Right lobe of liver (tissue), 6 donors: ENCODE results near the gene REPIN1. TPM values are rescaled to one million over a fixed set of nuclear protein-coding genes. Genes with fewer than 3 reads are reported as not detected.

Experiments
- ATAC-seq, 4 donors: fragments of 200-7000 bp; cut with Tn5 transposase; one replicate each; pipeline ENCODE4 v1.9.1; 2020; ENCODE audit warnings: mild to moderate bottlenecking in 4 of 4, moderate library complexity in 4 of 4
- DNase-seq, 3 donors: peaks; one replicate each; pipeline ENCODE4 v3.0.0-alpha.2; 2020
- H3K27ac ChIP-seq, 3 donors: fragments of 200-600 bp; one replicate each; pipeline ENCODE4 v1.8.0; 2022
- H3K27me3 ChIP-seq, 2 donors: fragments of 200-600 bp; one replicate each; pipeline ENCODE4 v1.8.0; 2022
- H3K36me3 ChIP-seq, 4 donors: fragments of 200-600 bp; sonication (generic) in 1 of 4; one replicate each; pipeline versions ENCODE4 v1.5.1 to v1.8.0; 2017 to 2022; ENCODE audit warnings: control low read depth in 1 of 4
- H3K4me1 ChIP-seq, 4 donors: fragments of 200-600 bp; sonication (generic) in 1 of 4; one replicate each; pipeline versions ENCODE4 v1.5.1 to v1.8.0; 2017 to 2022; ENCODE audit warnings: control low read depth in 1 of 4
- H3K4me3 ChIP-seq, 3 donors: fragments of 200-600 bp; one replicate each; pipeline ENCODE4 v1.8.0; 2022
- H3K9me3 ChIP-seq, 4 donors: fragments of 200-600 bp; sonication (generic) in 1 of 4; one replicate each; pipeline versions ENCODE4 v1.5.1 to v1.8.0; 2017 to 2022; ENCODE audit warnings: control low read depth in 1 of 4
- CTCF ChIP-seq, 4 donors: fragments of 200-600 bp in 3 of 4; fragments of 450-650 bp in 1 of 4; IDR thresholded peaks; one replicate each; pipeline versions ENCODE4 v1.5.1 to v1.8.0; 2016 to 2022; ENCODE audit warnings: antibody characterized with exemption in 4 of 4, mild to moderate bottlenecking in 2 of 4
- POLR2A ChIP-seq: fragments of 450-650 bp; IDR thresholded peaks from one replicate; pipeline ENCODE4 v1.6.1; 2017; ENCODE audit warnings: antibody characterized with exemption, mild to moderate bottlenecking
- WGBS: methylation state at CpG from one replicate; pipeline ENCODE4 v1.1.6; 2018; ENCODE audit warnings: low coverage, low lambda C conversion rate; ENCODE audit not compliant: insufficient coverage; ENCODE audit errors: missing lambda C conversion rate; 5-methylcytosine and 5-hydroxymethylcytosine counted together
- intact Hi-C, 2 donors: fragments of 100-400 bp; cut with DNase I; formaldehyde crosslinking; loops; one replicate each; pipeline versions ENCODE4 v1.11.2 to v1.14.1; 2022
- total RNA-seq, 6 experiments: library from RNA; depleted of rRNA in 2 of 6; stranded (reverse); fragments of >200 nt in 2 of 6; fragmentation: NEBNext Ultra II Directional in 3 of 6; extraction: Animal tissue kit (Norgen Biotek cat#: 25700) in 3 of 6; gene quantifications; one replicate each; pipeline versions ENCODE4 v1.1.0 to v1.2.4, GENCODE V29; 2016 to 2023
- donor health status: DM: no; HTN: yes; CAD: no.
- donor health status: DM: no; HTN: no; CAD: no.
- donor health status: DM: no; HTN: no; CAD: no.
- donor health status: DM: no; HTN: yes; CAD: no.
- donor health status: DM: no; HTN: yes; CAD: no.

Gene REPIN1
- total RNA-seq, 6 experiments from 2014 or later, result 56.2 to 133 (median 73.5) TPM

- no peak for ATAC-seq
- 40% methylated on average over 1 of the region's 2 CpGs for WGBS
- DNase-seq, result no peak
- H3K4me1 ChIP-seq, result no peaks in the 10 kb centered on the region
- no peaks in the 10 kb centered on the region for H3K27me3 ChIP-seq
- H3K36me3 ChIP-seq, result no peaks in the 10 kb centered on the region
- intact Hi-C loops, result no loop called here
- no peak overlapping the region for H3K4me3 ChIP-seq
- no peak overlapping the region for H3K27ac ChIP-seq
- no peak for TF ChIP-seq POLR2A
- no peaks in the 10 kb centered on the region for H3K9me3 ChIP-seq
Measured at GRCh38 chr7:150398965-150399320, 30.3 kb downstream of the REPIN1 start.

- WGBS, result 100% methylated on average over 3 of the region's 15 CpGs
- Histone ChIP-seq H3K4me1 (peaks cover 0 to 5% (median 2%) of the 10 kb centered on the region in 4 donors), H3K27ac (no peak overlapping the region), H3K27me3 (no peaks in the 10 kb centered on the region), H3K9me3 (no peaks in the 10 kb centered on the region), H3K36me3 (no peaks in the 10 kb centered on the region), H3K4me3 (no peak overlapping the region)
- DNase-seq (peak in 1 of 3 donors; percentile 44), ATAC-seq (no peak)
- intact Hi-C loops, result no loop called here
- TF ChIP-seq CTCF (IDR thresholded peaks at IDR 0.05) (no peak), POLR2A (no peak)
Measured at GRCh38 chr7:150399421-150400007, 30.9 kb downstream of the REPIN1 start.

GRCh38 chr7:150400008-150400787 lies 31.6 kb downstream of the REPIN1 start:
- intact Hi-C loops, result no loop called here
- Histone ChIP-seq H3K36me3 (no peaks in the 10 kb centered on the region), H3K27ac (no peak overlapping the region), H3K4me1 (peaks cover 0 to 6% (median 2%) of the 10 kb centered on the region in 4 donors), H3K27me3 (no peaks in the 10 kb centered on the region), H3K4me3 (no peak overlapping the region), H3K9me3 (no peaks in the 10 kb centered on the region)
- DNase-seq (no peak), ATAC-seq (no peak)
- 84% methylated on average over 9 of the region's 11 CpGs for WGBS
- TF ChIP-seq POLR2A (no peak), CTCF (IDR thresholded peaks at IDR 0.05) (no peak)

GRCh38 chr7:150400788-150401423 lies 32.3 kb downstream of the REPIN1 start:
- DNase-seq, result no peak
- Histone ChIP-seq H3K27ac (no peak overlapping the region), H3K36me3 (no peaks in the 10 kb centered on the region), H3K27me3 (no peaks in the 10 kb centered on the region), H3K4me3 (no peak overlapping the region), H3K9me3 (no peaks in the 10 kb centered on the region), H3K4me1 (peaks cover 0 to 7% (median 3%) of the 10 kb centered on the region in 4 donors)
- no peak for ATAC-seq
- intact Hi-C loops, result no loop called here
- WGBS, result 72% methylated on average over 12 of the region's 15 CpGs
- TF ChIP-seq POLR2A (no peak), CTCF (IDR thresholded peaks at IDR 0.05) (no peak)

- Histone ChIP-seq H3K9me3 (no peaks in the 10 kb centered on the region), H3K36me3 (no peaks in the 10 kb centered on the region), H3K4me3 (no peak overlapping the region), H3K27ac (no peak overlapping the region), H3K27me3 (no peaks in the 10 kb centered on the region), H3K4me1 (peaks cover 0 to 12% (median 6%) of the 10 kb centered on the region in 4 donors)
- intact Hi-C loops, result no loop called here
- DNase-seq (no peak), ATAC-seq (no peak)
- TF ChIP-seq CTCF (IDR thresholded peaks at IDR 0.05), result no peak
- no peak for TF ChIP-seq POLR2A
- WGBS, result no CpG with 5 or more reads among the region's 1 CpG
Measured at GRCh38 chr7:150401424-150401790, 32.8 kb downstream of the REPIN1 start.
